Vagina (tissue), 2 donors: ENCODE measurements around the gene FAM107B.

ENCODE experiments used
- CTCF ChIP-seq, 3 experiments: fragments of 450-650 bp in 2 of 3; fragments of 200-600 bp in 1 of 3; sonication (generic) in 1 of 3; IDR thresholded peaks; one replicate each; pipeline ENCODE4 v1.5.1; 2017 to 2019; ENCODE audit warnings: antibody characterized with exemption in 3 of 3, mild to moderate bottlenecking in 2 of 3, moderate library complexity in 2 of 3
- POLR2A ChIP-seq, 2 donors: fragments of 450-650 bp; IDR thresholded peaks; one replicate each; pipeline ENCODE4 v1.6.1; 2017; ENCODE audit warnings: antibody characterized with exemption in 2 of 2, mild to moderate bottlenecking in 2 of 2, moderate library complexity in 2 of 2

GRCh38 chr10:14562218-14563075 is 212.2 kb downstream of the FAM107B start:
- TF ChIP-seq CTCF (IDR thresholded peaks at IDR 0.05) (no peak), POLR2A (IDR thresholded peaks at IDR 0.05) (no peak)
